MM.1S (cell line): ENCODE data around the gene XYLT1.

Source experiments
- DNase-seq: peaks from one replicate; pipeline ENCODE4 v3.0.0-alpha.2; 2015
- H2AFZ ChIP-seq: fragments of 300-600 bp; sonication (generic); 2 replicates; pipeline ENCODE4 v1.6.0; 2016; ENCODE audit warnings: antibody characterized with exemption, low read length
- H3F3A ChIP-seq: fragments of 300-600 bp; sonication (generic); 2 replicates; pipeline ENCODE4 v1.6.1; 2016; ENCODE audit warnings: mild to moderate bottlenecking, antibody characterized with exemption, low read length, moderate library complexity, mixed read lengths; ENCODE audit not compliant: insufficient read depth
- H3K27ac ChIP-seq: fragments of 300-600 bp; sonication (generic); 2 replicates; pipeline ENCODE4 v1.5.1; 2016; ENCODE audit warnings: mild to moderate bottlenecking, low read length
- H3K27me3 ChIP-seq: fragments of 300-600 bp; sonication (generic); replicated peaks from 2 replicates; pipeline ENCODE4 v1.6.0; 2016; ENCODE audit warnings: low read length; ENCODE audit not compliant: insufficient read depth
- H3K36me3 ChIP-seq: fragments of 300-600 bp; sonication (generic); replicated peaks from 2 replicates; pipeline ENCODE4 v1.6.1; 2016; ENCODE audit warnings: mild to moderate bottlenecking, low read length, mixed read lengths; ENCODE audit not compliant: insufficient read depth
- H3K4me1 ChIP-seq: fragments of 300-600 bp; sonication (generic); 2 replicates; pipeline ENCODE4 v1.6.1; 2016; ENCODE audit warnings: low read length, mixed read lengths
- H3K4me2 ChIP-seq: fragments of 300-600 bp; sonication (generic); 2 replicates; pipeline ENCODE4 v1.6.0; 2016; ENCODE audit warnings: low read depth, low read length
- H3K4me3 ChIP-seq: fragments of 300-600 bp; sonication (generic); 2 replicates; pipeline ENCODE4 v1.5.1; 2016; ENCODE audit warnings: low read length, mixed read lengths
- H3K79me2 ChIP-seq: fragments of 300-600 bp; sonication (generic); 2 replicates; pipeline ENCODE4 v1.6.1; 2016; ENCODE audit warnings: mixed run types, low read length, mixed read lengths
- H3K9ac ChIP-seq: fragments of 300-600 bp; sonication (generic); 2 replicates; pipeline ENCODE4 v1.6.1; 2016; ENCODE audit warnings: low read length, mixed read lengths
- H3K9me2 ChIP-seq: fragments of 300-600 bp; sonication (generic); replicated peaks from 2 replicates; pipeline ENCODE4 v1.6.1; 2016; ENCODE audit warnings: mild to moderate bottlenecking, low read length, mixed read lengths; ENCODE audit not compliant: insufficient read depth
- H3K9me3 ChIP-seq: fragments of 300-600 bp; sonication (generic); replicated peaks from 2 replicates; pipeline ENCODE4 v1.6.1; 2016; ENCODE audit warnings: mild to moderate bottlenecking, low read length, mixed read lengths; ENCODE audit not compliant: insufficient read depth
- H4K20me1 ChIP-seq: fragments of 300-600 bp; sonication (generic); 2 replicates; pipeline ENCODE4 v1.6.1; 2016; ENCODE audit warnings: mild to moderate bottlenecking, low read length, moderate library complexity, mixed read lengths; ENCODE audit not compliant: insufficient read depth
- EZH2 ChIP-seq: fragments of 300-600 bp; sonication (generic); optimal IDR thresholded peaks from 2 replicates; pipeline ENCODE3; 2017; ENCODE audit warnings: low read depth, mild to moderate bottlenecking, antibody characterized with exemption, low read length, mixed read lengths
- EZH2phosphoT487 ChIP-seq: fragments of 300-600 bp; sonication (generic); IDR thresholded peaks from 2 replicates; pipeline ENCODE4 v1.6.1; 2018; ENCODE audit warnings: antibody characterized with exemption, low read length
- TF ChIP-seq, protein P1 (sequence below): fragments of 300-600 bp; sonication (generic); IDR thresholded peaks from 2 replicates; pipeline ENCODE4 v1.5.1; 2016; ENCODE audit warnings: antibody characterized with exemption, low read length, mixed read lengths

Gene XYLT1

DNA sequence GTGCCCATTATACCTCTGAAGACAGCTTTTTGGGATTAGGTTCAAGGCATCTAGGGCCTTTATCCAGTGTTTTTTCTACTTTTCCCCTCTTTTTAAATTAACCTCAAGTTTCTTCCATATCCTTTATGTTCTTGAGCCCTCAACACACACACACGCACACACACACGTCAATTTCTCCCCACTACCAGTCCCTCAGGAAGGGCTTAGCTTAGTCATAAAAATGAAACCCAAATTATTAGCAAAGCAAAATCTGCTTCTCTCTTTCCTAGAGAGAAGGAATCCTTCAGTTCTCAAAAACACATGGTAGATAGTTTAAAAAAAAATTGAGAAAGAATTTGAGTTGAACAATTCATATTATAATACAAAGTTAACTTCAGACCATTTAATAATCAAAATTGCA is 401.1 kb downstream of the XYLT1 start:
- DNase-seq = no peak
- Histone ChIP-seq H2AFZ (no peak overlapping the region), H4K20me1 (no peaks in the 10 kb centered on the region), H3K9me2 (no peaks in the 10 kb centered on the region), H3K9ac (no peak overlapping the region), H3K9me3 (no peaks in the 10 kb centered on the region), H3K27me3 (no peaks in the 10 kb centered on the region), H3K36me3 (no peaks in the 10 kb centered on the region), H3K79me2 (no peaks in the 10 kb centered on the region), H3K4me2 (no peak overlapping the region), H3K4me3 (no peak overlapping the region), H3F3A (peaks cover 7% of the 10 kb centered on the region; the same call in 1 of the 2 replicates), H3K4me1 (no peaks in the 10 kb centered on the region), H3K27ac (no peak overlapping the region)
- TF ChIP-seq EZH2phosphoT487 = no peak
- TF ChIP-seq, protein P1, sequence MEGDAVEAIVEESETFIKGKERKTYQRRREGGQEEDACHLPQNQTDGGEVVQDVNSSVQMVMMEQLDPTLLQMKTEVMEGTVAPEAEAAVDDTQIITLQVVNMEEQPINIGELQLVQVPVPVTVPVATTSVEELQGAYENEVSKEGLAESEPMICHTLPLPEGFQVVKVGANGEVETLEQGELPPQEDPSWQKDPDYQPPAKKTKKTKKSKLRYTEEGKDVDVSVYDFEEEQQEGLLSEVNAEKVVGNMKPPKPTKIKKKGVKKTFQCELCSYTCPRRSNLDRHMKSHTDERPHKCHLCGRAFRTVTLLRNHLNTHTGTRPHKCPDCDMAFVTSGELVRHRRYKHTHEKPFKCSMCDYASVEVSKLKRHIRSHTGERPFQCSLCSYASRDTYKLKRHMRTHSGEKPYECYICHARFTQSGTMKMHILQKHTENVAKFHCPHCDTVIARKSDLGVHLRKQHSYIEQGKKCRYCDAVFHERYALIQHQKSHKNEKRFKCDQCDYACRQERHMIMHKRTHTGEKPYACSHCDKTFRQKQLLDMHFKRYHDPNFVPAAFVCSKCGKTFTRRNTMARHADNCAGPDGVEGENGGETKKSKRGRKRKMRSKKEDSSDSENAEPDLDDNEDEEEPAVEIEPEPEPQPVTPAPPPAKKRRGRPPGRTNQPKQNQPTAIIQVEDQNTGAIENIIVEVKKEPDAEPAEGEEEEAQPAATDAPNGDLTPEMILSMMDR = no peak
- no peak for TF ChIP-seq EZH2

DNA sequence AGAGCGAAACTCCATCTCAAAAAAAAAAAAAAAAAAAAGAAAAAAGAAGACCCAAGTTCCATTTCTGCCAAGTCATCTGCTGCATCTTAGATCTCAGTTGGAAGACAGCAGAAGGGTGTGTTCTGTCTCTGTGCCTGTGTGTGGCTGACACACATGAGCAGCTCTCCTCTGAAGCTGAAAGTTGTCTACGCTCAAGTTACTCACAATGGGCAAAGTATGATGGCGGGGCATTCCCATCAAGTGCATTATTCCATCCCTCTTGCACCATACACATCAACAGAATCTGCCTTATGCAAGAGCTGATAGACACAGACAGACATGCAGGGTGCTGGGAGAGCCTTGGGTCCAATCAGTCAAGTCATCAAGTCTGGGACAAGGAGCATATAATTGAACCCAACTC is 402.2 kb downstream of the XYLT1 start:
- no peaks in the 10 kb centered on the region for H3K79me2 ChIP-seq
- H3F3A ChIP-seq = peaks cover 7% of the 10 kb centered on the region; the same call in 1 of the 2 replicates
- no peaks in the 10 kb centered on the region for H3K4me1 ChIP-seq
- no peaks in the 10 kb centered on the region for H3K36me3 ChIP-seq
- no peak for DNase-seq
- no peak overlapping the region for H3K9ac ChIP-seq
- H3K27me3 ChIP-seq = no peaks in the 10 kb centered on the region
- H3K9me3 ChIP-seq = no peaks in the 10 kb centered on the region
- no peak overlapping the region for H3K27ac ChIP-seq
- H3K4me3 ChIP-seq = no peak overlapping the region
- no peak overlapping the region for H3K4me2 ChIP-seq
- no peaks in the 10 kb centered on the region for H3K9me2 ChIP-seq
- no peaks in the 10 kb centered on the region for H4K20me1 ChIP-seq
- H2AFZ ChIP-seq = no peak overlapping the region
- TF ChIP-seq, protein P1 = no peak

DNA sequence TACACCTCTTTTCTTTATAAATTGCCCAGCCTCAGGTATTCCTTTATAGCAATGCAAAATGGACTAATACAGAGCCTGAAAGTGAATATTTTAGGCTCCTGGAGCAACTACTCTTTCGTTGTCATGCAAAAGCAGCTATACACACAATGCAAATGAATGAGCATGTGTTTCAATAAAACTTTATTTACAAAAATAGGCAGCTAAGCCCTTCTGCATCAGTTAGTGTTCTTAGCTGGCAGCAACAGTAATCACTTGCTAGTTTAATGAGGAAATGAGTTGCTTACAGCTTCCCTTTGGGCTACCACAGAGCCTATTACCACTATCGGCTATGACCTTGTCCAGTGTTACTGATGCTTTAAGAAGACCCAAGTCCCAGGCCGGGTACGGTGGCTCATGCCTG is 402.9 kb downstream of the XYLT1 start:
- no peaks in the 10 kb centered on the region for H3K36me3 ChIP-seq
- DNase-seq = no peak
- no peak overlapping the region for H3K9ac ChIP-seq
- no peaks in the 10 kb centered on the region for H3K9me2 ChIP-seq
- H3K79me2 ChIP-seq = no peaks in the 10 kb centered on the region
- H3F3A ChIP-seq = peaks cover 7% of the 10 kb centered on the region; the same call in 1 of the 2 replicates
- H3K9me3 ChIP-seq = no peaks in the 10 kb centered on the region
- H2AFZ ChIP-seq = no peak overlapping the region
- no peak overlapping the region for H3K4me2 ChIP-seq
- H3K4me1 ChIP-seq = no peaks in the 10 kb centered on the region
- no peak for TF ChIP-seq EZH2
- H3K4me3 ChIP-seq = no peak overlapping the region
- no peak overlapping the region for H3K27ac ChIP-seq
- no peaks in the 10 kb centered on the region for H4K20me1 ChIP-seq
- no peaks in the 10 kb centered on the region for H3K27me3 ChIP-seq

DNA sequence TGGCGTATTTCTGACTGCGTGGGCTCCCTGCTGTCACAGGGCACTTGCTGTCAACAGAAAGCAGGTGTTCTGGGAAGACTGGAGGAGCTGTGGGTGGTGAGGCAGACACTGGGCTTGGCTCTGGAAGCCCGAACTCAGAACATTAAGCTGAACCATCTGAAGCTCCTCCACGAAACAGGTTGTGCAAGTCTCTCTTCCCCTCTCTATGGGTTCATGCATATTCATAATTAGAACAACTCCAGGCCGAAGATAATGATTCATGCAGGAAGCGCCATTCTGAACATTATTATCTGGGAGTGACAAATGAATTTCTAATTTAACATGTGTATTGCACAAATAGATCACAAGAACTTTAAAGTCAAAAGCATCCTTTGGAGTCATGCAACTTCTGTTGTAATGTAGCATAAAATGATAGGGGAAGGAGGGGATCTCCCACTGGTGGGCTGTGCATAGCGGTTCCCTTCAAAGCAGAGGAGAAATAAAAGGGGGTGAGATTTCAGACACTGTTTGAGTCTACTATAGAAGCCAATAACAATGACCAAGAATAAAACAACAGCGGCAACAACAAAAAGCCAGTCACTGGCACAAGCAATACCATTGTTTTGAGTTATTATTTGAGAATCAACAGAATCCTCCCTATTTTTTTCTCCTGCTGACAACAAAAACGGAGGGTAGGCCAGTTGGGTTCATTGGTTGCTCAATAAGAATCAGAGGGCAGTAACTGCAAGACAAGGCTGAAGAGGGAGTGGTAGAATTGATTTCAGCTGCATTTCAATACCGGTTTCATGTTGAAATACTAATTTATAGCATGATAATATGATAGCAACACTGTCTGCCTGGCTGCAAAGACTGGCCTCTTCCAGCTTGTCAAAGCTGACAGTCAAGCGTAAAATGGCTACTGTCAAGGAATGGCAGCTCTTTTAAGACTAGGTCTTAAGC is 407.3 kb downstream of the XYLT1 start:
- Histone ChIP-seq H3K4me3 (no peak overlapping the region), H4K20me1 (no peaks in the 10 kb centered on the region), H3K4me2 (no peak overlapping the region), H2AFZ (no peak overlapping the region), H3K36me3 (0 out of 2 replicates have a peak, but pooled peaks cover under 1% of the 10 kb centered on the region), H3K27ac (no peak overlapping the region), H3K9ac (no peak overlapping the region), H3K9me2 (no peaks in the 10 kb centered on the region), H3K4me1 (no peaks in the 10 kb centered on the region), H3K79me2 (no peaks in the 10 kb centered on the region), H3K27me3 (no peaks in the 10 kb centered on the region), H3K9me3 (no peaks in the 10 kb centered on the region), H3F3A (no peaks in the 10 kb centered on the region)
- TF ChIP-seq, protein P1 = no peak
- no peak for TF ChIP-seq EZH2phosphoT487
- TF ChIP-seq EZH2 = no peak
- DNase-seq = no peak
